GM10266 (cell line): ENCODE data around the gene TTLL9.

Experiments
- DNase-seq: peaks from one replicate; pipeline ENCODE4 v3.0.0; 2012; ENCODE audit errors: extremely low spot score
- TF ChIP-seq, protein P1 (sequence below): IDR thresholded peaks from 2 replicates; pipeline ENCODE4 v1.5.1; 2012; ENCODE audit warnings: mild to moderate bottlenecking, low read depth; ENCODE audit not compliant: control insufficient read depth, insufficient read depth; ENCODE audit errors: missing control alignments

Gene TTLL9

GRCh38 chr20:31989030-31989645 lies 118.7 kb downstream of the TTLL9 start:
- TF ChIP-seq, protein P1, sequence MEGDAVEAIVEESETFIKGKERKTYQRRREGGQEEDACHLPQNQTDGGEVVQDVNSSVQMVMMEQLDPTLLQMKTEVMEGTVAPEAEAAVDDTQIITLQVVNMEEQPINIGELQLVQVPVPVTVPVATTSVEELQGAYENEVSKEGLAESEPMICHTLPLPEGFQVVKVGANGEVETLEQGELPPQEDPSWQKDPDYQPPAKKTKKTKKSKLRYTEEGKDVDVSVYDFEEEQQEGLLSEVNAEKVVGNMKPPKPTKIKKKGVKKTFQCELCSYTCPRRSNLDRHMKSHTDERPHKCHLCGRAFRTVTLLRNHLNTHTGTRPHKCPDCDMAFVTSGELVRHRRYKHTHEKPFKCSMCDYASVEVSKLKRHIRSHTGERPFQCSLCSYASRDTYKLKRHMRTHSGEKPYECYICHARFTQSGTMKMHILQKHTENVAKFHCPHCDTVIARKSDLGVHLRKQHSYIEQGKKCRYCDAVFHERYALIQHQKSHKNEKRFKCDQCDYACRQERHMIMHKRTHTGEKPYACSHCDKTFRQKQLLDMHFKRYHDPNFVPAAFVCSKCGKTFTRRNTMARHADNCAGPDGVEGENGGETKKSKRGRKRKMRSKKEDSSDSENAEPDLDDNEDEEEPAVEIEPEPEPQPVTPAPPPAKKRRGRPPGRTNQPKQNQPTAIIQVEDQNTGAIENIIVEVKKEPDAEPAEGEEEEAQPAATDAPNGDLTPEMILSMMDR: no peak
- DNase-seq: no peak

- no peak for DNase-seq
Measured at GRCh38 chr20:31990641-31991338, 120.4 kb downstream of the TTLL9 start.

DNA sequence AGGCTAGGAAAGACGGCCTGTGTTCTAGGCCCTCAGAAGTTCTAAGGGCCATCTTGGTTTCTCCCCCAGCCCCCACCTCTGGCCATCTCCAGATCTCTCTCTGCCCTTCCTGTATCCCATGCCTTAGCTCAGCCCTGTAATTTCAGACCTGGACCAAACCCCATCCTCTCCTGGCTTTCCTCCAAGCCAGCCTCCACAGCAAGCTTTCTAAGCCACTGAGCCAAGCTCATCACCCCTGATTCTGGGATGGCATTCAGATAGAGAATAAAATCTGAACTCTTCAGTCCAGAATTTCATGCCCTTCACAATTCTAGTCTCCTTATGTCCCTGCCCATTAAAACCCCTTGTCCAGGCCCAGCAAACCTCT lies 120.9 kb downstream of the TTLL9 start:
- TF ChIP-seq, protein P1: no peak
- DNase-seq: no peak

More at GRCh38 chr20:31990641-31991338, 120.4 kb downstream of the TTLL9 start:
- TF ChIP-seq, protein P1: no peak

- no peak for DNase-seq
- TF ChIP-seq, protein P1: no peak
Measured at GRCh38 chr20:31992086-31992485, 121.7 kb downstream of the TTLL9 start.
